Measurements from ENCODE around the gene ADSL.

Gene ADSL

GRCh38 chr22:40407021-40407761 lies 60.9 kb downstream of the ADSL start:
- no peak overlapping the region for H3K4me3 ChIP-seq (replicated peaks; ENCODE audit: low read depth, low read length)
- DNase-seq (ENCODE audit: extremely low read depth, insufficient read length), result no peak
- H3K27me3 ChIP-seq (replicated peaks; ENCODE audit: control insufficient read depth, insufficient read depth, low read length), result no peaks in the 10 kb centered on the region
- TF ChIP-seq, protein P1, sequence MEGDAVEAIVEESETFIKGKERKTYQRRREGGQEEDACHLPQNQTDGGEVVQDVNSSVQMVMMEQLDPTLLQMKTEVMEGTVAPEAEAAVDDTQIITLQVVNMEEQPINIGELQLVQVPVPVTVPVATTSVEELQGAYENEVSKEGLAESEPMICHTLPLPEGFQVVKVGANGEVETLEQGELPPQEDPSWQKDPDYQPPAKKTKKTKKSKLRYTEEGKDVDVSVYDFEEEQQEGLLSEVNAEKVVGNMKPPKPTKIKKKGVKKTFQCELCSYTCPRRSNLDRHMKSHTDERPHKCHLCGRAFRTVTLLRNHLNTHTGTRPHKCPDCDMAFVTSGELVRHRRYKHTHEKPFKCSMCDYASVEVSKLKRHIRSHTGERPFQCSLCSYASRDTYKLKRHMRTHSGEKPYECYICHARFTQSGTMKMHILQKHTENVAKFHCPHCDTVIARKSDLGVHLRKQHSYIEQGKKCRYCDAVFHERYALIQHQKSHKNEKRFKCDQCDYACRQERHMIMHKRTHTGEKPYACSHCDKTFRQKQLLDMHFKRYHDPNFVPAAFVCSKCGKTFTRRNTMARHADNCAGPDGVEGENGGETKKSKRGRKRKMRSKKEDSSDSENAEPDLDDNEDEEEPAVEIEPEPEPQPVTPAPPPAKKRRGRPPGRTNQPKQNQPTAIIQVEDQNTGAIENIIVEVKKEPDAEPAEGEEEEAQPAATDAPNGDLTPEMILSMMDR (IDR thresholded peaks at IDR 0.05; ENCODE audit: insufficient read depth, low read length, poor library complexity, severe bottlenecking), result no peak
- H3K36me3 ChIP-seq (ENCODE audit: control insufficient read depth, insufficient read depth, low read length), result peaks cover 64% of the 10 kb centered on the region

- no peak for DNase-seq (ENCODE audit: extremely low read depth, insufficient read length)
- TF ChIP-seq, protein P1 (IDR thresholded peaks at IDR 0.05; ENCODE audit: insufficient read depth, low read length, poor library complexity, severe bottlenecking), result no peak
- peaks cover 64% of the 10 kb centered on the region for H3K36me3 ChIP-seq (ENCODE audit: control insufficient read depth, insufficient read depth, low read length)
- H3K27me3 ChIP-seq (replicated peaks; ENCODE audit: control insufficient read depth, insufficient read depth, low read length), result no peaks in the 10 kb centered on the region
- H3K4me3 ChIP-seq (replicated peaks; ENCODE audit: low read depth, low read length), result no peak overlapping the region
These were observed 61.8 kb downstream of the ADSL start for GRCh38 chr22:40407831-40408717.

DNA sequence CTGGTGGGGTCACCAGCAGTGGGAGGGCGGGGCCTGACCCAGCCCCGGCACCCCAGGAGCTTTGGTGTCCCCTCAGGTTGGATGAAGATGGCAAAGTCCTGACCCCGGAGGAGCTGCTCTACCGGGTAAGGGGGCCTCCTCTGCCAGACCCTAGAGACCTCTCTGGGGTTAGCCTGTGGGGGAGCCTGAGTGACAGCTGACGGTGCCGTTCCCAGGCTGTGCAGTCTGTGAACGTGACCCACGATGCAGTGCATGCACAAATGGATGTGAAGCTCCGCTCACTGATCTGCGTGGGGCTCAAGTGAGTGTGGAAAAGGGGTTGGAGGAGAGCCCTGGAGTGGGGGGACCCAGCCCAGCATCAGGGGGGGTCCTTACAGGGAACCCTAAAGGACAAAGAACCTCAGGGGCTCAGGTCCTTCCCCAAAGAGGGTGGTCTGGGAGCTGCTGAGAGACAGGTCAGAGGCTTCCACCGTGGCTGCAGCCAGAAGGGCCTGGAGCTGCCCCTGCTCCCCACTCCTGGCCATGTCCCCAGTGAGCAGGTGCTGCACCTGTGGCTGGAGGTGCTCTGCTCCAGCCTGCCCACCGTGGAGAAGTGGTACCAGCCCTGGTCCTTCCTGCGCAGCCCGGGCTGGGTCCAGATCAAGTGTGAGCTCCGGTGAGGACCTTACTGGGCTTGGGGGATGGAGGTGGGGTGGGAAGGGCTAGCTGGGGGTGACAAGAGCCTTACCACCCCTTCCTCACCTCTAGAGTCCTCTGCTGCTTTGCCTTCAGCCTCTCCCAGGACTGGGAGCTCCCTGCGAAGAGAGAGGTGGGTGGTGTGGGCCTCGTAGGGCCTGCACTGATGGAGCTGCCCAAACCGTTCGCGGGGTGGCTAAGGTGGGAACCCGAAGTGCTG lies 62.7 kb downstream of the ADSL start:
- no peak for DNase-seq (ENCODE audit: extremely low read depth, insufficient read length)
- H3K36me3 ChIP-seq (ENCODE audit: control insufficient read depth, insufficient read depth, low read length), result peaks cover 62% of the 10 kb centered on the region

DNA sequence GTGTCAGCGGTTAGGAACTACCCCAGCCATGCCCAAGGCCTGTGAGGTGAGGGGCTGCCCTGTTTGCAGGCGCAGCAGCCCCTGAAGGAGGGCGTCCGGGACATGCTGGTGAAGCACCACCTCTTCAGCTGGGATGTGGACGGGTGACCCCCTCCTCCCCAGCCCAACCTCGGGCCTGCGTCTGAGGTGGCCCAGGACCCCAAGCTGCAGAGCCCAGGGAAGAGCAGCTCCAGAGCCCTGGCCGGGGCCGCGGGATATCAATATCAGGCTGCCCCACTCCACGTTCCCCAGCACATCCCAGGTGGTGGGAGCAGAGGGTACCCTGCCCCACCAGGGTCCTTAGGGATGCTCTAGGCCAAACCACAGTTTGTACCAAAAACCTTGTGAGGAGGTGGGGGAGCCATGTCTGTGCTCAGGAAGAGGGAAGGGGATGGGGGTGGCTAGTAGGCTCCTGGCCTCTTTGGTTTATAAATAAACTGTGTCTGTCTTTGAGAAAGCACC lies 63.4 kb downstream of the ADSL start:
- Histone ChIP-seq H3K27me3 (replicated peaks; ENCODE audit: control insufficient read depth, insufficient read depth, low read length) (no peaks in the 10 kb centered on the region), H3K4me3 (replicated peaks; ENCODE audit: low read depth, low read length) (no peak overlapping the region), H3K36me3 (ENCODE audit: control insufficient read depth, insufficient read depth, low read length) (peaks cover 58% of the 10 kb centered on the region)
- TF ChIP-seq, protein P1 (IDR thresholded peaks at IDR 0.05; ENCODE audit: insufficient read depth, low read length, poor library complexity, severe bottlenecking), result no peak
- DNase-seq (ENCODE audit: extremely low read depth, insufficient read length), result no peak

More for the DNA sequence above, 62.7 kb downstream of the ADSL start:
- TF ChIP-seq, protein P1 (IDR thresholded peaks at IDR 0.05; ENCODE audit: insufficient read depth, low read length, poor library complexity, severe bottlenecking), result no peak
- Histone ChIP-seq H3K27me3 (replicated peaks; ENCODE audit: control insufficient read depth, insufficient read depth, low read length) (no peaks in the 10 kb centered on the region), H3K4me3 (replicated peaks; ENCODE audit: low read depth, low read length) (no peak overlapping the region)

- no peak for DNase-seq (ENCODE audit: extremely low read depth, insufficient read length)
- TF ChIP-seq, protein P1 (IDR thresholded peaks at IDR 0.05; ENCODE audit: insufficient read depth, low read length, poor library complexity, severe bottlenecking), result no peak
- H3K27me3 ChIP-seq (replicated peaks; ENCODE audit: control insufficient read depth, insufficient read depth, low read length), result no peaks in the 10 kb centered on the region
- no peak overlapping the region for H3K4me3 ChIP-seq (replicated peaks; ENCODE audit: low read depth, low read length)
- peaks cover 54% of the 10 kb centered on the region for H3K36me3 ChIP-seq (ENCODE audit: control insufficient read depth, insufficient read depth, low read length)
These were observed 64.0 kb downstream of the ADSL start for GRCh38 chr22:40410272-40410671.

All from GM06990 (cell line).